Osteocyte (in vitro differentiated cells): ENCODE results near the gene CPT1A. TPM values are rescaled to one million over a fixed set of nuclear protein-coding genes. Genes with fewer than 3 reads are reported as not detected.

Source experiments
- DNase-seq: peaks from one replicate; pipeline ENCODE4 v3.0.0; 2021; ENCODE audit warnings: mixed read lengths; ENCODE audit not compliant: unreplicated experiment; ENCODE audit errors: extremely low spot score
- H3K27ac Mint-ChIP-seq: one replicate; pipeline ENCODE4 v1.8.0; 2021; ENCODE audit warnings: mild to moderate bottlenecking, mixed read lengths; ENCODE audit not compliant: unreplicated experiment
- H3K27me3 Mint-ChIP-seq: one replicate; pipeline ENCODE4 v1.8.0; 2021; ENCODE audit warnings: mixed read lengths; ENCODE audit not compliant: unreplicated experiment
- H3K36me3 Mint-ChIP-seq: one replicate; pipeline ENCODE4 v1.8.0; 2021; ENCODE audit warnings: mixed read lengths; ENCODE audit not compliant: unreplicated experiment
- H3K4me1 Mint-ChIP-seq: one replicate; pipeline ENCODE4 v1.8.0; 2021; ENCODE audit warnings: mixed read lengths; ENCODE audit not compliant: unreplicated experiment
- H3K4me3 Mint-ChIP-seq: one replicate; pipeline ENCODE4 v1.8.0; 2021; ENCODE audit warnings: mild to moderate bottlenecking, moderate library complexity, mixed read lengths; ENCODE audit not compliant: unreplicated experiment
- H3K9me3 Mint-ChIP-seq: one replicate; pipeline ENCODE4 v1.8.0; 2021; ENCODE audit warnings: mixed read lengths; ENCODE audit not compliant: unreplicated experiment
- CTCF ChIP-seq: fragments of 200-600 bp; sonication (generic); IDR thresholded peaks from 2 replicates; pipeline ENCODE4 v1.5.0; 2021; ENCODE audit warnings: antibody characterized with exemption, mild to moderate bottlenecking, moderate library complexity
- total RNA-seq: library from RNA; stranded (reverse); gene quantifications from 2 replicates; pipeline ENCODE4 v1.2.1, GENCODE V29; 2021

Gene CPT1A
- total RNA-seq, 1 donor from 2014 or later, result 109 TPM

- no peak overlapping the region for H3K4me3 Mint-ChIP-seq
- H3K4me1 Mint-ChIP-seq, result peaks cover 13% of the 10 kb centered on the region
- peaks cover 51% of the 10 kb centered on the region for H3K36me3 Mint-ChIP-seq
- H3K27ac Mint-ChIP-seq, result no peak overlapping the region
- H3K9me3 Mint-ChIP-seq, result no peaks in the 10 kb centered on the region
- H3K27me3 Mint-ChIP-seq, result no peaks in the 10 kb centered on the region
- TF ChIP-seq CTCF, result no peak
- no peak for DNase-seq
Observed at GRCh38 chr11:68803766-68804165, 38.0 kb downstream of the CPT1A start.

- DNase-seq, result no peak
- Mint-ChIP-seq H3K9me3 (no peaks in the 10 kb centered on the region), H3K4me1 (peaks cover 2% of the 10 kb centered on the region), H3K27me3 (no peaks in the 10 kb centered on the region), H3K4me3 (no peak overlapping the region), H3K36me3 (peaks cover 66% of the 10 kb centered on the region), H3K27ac (no peak overlapping the region)
- peak; percentile 62 for TF ChIP-seq CTCF
Observed at GRCh38 chr11:68798221-68798813, 43.4 kb downstream of the CPT1A start.

GRCh38 chr11:68796801-68797200 lies 44.9 kb downstream of the CPT1A start:
- Mint-ChIP-seq H3K4me1 (peaks cover 12% of the 10 kb centered on the region), H3K27me3 (no peaks in the 10 kb centered on the region), H3K27ac (no peak overlapping the region), H3K4me3 (no peak overlapping the region), H3K36me3 (peaks cover 63% of the 10 kb centered on the region), H3K9me3 (no peaks in the 10 kb centered on the region)
- no peak for TF ChIP-seq CTCF
- no peak for DNase-seq

- no peak overlapping the region for H3K4me3 Mint-ChIP-seq
- H3K4me1 Mint-ChIP-seq, result peaks cover 12% of the 10 kb centered on the region
- peaks cover 56% of the 10 kb centered on the region for H3K36me3 Mint-ChIP-seq
- H3K27me3 Mint-ChIP-seq, result no peaks in the 10 kb centered on the region
- H3K9me3 Mint-ChIP-seq, result no peaks in the 10 kb centered on the region
- H3K27ac Mint-ChIP-seq, result peak overlapping the region; percentile 79
- TF ChIP-seq CTCF, result no peak
- no peak for DNase-seq
Observed at GRCh38 chr11:68792400-68792966, 49.2 kb downstream of the CPT1A start.

- Mint-ChIP-seq H3K4me1 (no peaks in the 10 kb centered on the region), H3K27me3 (no peaks in the 10 kb centered on the region), H3K36me3 (peaks cover 56% of the 10 kb centered on the region), H3K9me3 (no peaks in the 10 kb centered on the region), H3K4me3 (no peak overlapping the region), H3K27ac (no peak overlapping the region)
- no peak for TF ChIP-seq CTCF
- no peak for DNase-seq
Observed at GRCh38 chr11:68784653-68785052, 57.1 kb downstream of the CPT1A start.
